HG02759 (cell line): Measurements from ENCODE around the gene LRRC61.
"Not testable (repeated sequence)": the region's sequence is repeated elsewhere in the genome, so short reads cannot be mapped to it uniquely, and the experiment has no call there.

Experiments
- ATAC-seq: cut with Tn5 transposase; IDR thresholded peaks from one replicate; pipeline ENCODE4 v1.9.1; 2021; ENCODE audit warnings: mild to moderate bottlenecking, moderate library complexity; ENCODE audit not compliant: unreplicated experiment

The LRRC61 gene, protein sequence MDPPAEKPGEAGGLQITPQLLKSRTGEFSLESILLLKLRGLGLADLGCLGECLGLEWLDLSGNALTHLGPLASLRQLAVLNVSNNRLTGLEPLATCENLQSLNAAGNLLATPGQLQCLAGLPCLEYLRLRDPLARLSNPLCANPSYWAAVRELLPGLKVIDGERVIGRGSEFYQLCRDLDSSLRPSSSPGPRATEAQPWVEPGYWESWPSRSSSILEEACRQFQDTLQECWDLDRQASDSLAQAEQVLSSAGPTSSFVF

DNA sequence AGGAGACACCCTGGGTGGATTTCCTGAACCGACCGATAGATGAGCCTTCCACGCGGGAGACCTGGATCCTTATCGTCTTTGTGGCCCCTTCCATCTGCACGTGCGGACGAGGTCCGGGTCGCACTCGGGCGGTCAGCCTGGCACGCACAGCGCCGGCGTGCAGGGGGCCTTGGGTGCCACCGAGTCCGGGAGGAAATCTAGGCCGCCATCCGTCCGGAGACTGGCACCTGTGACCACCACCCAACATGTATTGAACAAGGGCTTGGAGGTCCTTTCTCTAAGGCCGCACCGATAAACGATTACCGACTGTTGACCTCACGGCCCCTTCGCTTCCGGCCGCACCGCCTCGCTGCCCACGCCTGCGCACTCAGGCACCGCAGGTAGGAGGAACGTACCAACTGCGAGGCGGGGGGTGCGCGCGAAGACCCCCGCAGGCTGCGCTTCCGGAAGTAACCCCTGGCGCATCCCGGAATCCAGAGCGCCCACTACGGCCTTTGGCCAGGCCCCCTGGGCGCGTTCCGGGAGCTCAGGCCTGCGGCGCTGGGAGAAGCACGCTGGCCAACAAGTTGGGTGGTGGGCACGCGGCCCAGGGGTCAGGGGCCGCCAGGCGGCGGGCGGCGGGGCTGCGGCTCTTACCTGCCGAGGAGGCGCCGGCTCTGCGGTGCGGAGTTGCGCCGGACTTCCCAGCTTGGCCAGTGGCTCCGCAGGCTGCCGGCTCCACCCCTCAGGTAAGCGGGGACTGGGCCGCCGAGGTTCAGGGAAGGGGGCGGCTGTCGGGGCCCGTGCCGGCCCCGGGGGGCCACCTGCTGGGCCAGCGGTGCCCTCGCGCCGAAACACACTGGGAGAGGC is at the start of gene LRRC61, which contains the start of gene ACTR3C:
Gene LRRC61, plus strand, starts transcription at position 523 of the 849 bp plus-strand sequence. CDS start 13,507 bp downstream, outside the sequence.
Gene ACTR3C, minus strand, starts transcription at position 713 of the 849 bp plus-strand sequence. CDS start 28,249 bp downstream, outside the sequence.
- ATAC-seq: peak; percentile 67

DNA sequence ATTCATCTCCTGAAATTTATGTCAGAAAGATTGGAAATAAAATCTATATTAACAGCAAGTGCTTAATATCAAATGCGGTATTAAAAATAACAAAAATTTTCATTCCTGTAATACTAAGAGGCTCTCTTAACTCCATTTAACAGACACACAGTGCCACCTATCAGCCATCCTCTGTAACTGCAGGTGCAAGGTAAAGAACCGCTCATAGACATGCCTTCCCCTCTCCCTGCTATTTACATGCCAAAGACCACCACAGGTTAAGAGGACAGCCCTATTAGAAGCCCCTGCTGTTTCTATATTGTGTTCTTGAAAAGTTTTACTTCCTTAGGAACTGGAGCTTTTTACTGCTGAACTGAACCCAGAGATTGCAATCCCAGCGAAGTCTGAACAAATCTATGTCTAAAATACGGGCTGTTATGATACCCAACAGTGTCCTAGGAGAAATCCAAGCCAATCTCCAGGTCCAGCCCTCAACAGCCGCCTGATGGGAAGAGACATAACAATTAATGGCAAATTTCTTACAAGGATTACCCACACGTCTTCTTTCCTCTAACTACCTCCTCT is 46.9 kb upstream of the LRRC61 start:
- ATAC-seq: not testable (repeated sequence)

DNA sequence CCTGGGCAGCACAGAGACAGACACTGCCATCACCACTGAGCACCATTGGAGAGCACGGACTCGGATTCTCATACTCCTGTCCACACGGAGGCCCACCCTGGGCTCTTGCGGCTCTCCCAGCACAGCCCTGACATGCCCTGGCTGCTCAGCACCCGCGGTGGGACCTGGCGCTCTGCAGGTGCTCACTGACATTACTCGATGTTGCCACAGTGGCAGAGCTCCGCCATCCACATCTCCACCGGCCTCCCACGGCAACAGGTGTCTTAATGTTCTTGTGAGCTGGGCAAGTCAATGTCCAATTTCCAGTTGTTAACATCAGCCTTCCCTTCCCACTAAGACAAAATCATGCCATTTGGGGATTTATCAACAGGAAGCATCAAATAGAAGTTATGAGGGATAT is 44.8 kb upstream of the LRRC61 start:
- not testable (repeated sequence) for ATAC-seq

DNA sequence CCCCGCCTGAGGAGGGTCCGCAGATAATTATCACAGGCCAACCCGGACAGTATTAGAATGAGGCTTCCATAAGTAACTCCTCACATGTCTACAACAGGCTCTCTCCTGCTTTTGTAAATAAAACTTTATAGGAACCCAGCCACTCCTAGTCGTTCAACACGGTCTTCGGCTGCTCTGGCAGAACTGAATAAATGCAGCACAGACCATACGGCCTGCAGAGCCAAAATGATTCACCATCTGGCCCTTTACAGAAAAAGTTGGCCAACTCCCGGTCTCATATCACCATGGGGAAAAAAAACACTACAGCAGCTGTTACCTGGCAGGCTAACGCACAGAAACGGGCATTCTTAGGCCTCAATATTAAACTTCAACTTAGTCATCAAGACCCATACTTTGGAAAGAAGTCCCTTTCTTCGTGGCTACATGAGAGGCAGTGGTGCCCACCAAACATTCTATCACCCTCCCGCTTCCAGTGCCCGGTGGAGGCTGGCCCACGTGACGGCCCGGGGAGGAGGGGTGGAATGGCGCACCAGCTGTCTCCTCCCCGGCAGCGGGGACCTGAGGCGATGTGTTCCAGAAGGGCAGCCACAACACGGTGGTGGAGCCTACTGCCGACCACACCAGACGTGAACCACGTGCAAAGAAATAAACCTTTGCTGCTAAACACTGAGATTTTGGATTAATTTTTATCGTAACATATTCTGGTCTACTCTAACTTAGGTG is 41.3 kb upstream of the LRRC61 start:
- ATAC-seq: not testable (repeated sequence)

DNA sequence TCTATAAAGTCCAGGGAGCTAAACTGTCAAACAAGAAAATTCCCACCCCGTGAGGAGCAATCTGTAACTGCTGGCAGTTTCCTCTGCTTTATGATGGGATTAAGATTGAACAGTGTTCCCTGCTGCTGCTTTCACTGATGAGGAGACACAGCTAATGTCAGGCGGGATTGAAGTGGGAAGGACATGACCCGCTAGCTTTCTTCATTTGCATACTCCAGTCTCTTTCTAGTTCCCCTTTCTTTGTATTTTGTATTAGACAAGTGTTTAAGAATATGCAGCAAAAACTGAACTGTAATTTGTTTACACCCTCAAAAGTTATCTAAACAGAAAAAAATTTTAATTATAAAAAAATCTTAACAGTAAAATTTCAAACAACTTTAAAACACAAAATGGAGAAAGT is 40.0 kb upstream of the LRRC61 start:
- not testable (repeated sequence) for ATAC-seq

DNA sequence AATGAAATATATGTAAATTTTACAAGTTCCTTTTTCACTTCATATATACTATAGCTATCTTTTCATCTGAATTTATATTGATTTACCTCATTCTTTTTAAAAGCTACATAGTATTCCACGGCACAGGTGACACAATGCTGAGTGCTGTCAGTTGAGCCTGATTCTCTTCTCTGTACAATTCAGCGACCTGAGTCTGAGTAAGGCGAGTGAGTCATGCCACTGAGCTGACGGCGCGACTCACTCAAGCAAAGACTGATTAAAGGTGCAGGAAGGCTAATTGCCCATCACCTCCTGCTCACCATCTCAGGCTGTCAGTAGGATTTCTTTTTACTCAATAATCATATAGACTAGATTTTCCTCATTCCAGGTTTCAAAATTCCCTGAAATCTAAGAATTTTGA is 39.5 kb upstream of the LRRC61 start:
- not testable (repeated sequence) for ATAC-seq

DNA sequence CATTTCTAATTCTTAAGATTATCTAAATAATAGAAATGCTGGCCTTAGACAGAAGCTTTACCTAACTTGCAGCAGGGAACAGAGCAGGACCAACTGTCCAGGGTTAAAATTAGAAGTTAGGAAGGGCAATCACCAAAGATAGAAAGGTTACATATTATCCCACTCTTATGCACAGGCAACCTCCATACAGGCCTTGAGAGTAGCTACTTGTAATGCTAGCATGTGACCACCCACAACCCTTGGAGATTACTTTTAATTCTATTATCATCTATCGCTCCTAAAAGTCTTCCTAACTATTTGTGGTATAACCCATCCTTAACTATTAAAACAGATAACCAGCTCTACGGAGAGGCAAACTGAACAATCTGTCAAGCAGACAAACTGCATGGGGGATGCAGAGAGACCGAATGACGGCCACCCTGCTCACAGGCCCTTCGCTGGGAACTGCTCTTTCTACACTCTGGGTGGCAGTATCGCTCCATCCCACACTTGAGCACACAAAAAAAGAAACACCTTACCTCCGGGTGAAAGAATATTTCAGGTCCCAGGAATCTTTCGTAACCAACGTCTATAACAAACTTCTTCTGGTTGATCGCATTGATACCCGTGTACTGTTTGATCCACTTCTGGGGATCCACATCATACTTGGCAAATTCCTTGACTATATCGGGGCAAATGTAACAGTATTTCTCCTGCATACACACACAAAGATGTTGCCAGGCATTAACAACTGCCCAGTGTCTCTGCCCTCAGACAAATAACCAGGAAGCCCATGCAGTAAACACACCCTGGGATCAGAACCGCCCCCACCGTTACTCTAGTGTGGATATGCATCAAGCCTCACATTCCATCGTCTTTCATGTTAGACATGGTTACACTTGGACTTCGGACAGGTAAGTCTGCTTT is 37.1 kb upstream of the LRRC61 start:
- ATAC-seq: peak; percentile 74

DNA sequence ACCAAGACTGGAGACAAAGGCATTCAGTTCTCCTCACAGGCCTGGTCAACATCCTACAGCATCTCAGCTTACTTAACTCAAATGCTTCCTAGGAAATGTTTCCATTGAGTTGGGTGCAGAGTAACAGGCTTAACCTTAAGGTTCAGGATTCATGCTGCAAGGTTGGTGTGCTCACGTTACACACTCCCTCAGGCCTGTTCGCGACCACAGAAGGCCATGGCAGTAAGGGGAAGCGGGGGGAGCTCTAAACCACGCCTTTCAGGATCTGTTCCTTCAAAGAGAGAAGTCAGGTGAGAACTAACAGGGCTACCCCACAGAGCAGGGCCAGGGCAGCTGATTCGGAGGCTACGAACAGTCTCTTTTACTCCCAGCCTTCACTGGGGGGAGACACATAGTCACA is 35.3 kb upstream of the LRRC61 start:
- ATAC-seq: not testable (repeated sequence)

DNA sequence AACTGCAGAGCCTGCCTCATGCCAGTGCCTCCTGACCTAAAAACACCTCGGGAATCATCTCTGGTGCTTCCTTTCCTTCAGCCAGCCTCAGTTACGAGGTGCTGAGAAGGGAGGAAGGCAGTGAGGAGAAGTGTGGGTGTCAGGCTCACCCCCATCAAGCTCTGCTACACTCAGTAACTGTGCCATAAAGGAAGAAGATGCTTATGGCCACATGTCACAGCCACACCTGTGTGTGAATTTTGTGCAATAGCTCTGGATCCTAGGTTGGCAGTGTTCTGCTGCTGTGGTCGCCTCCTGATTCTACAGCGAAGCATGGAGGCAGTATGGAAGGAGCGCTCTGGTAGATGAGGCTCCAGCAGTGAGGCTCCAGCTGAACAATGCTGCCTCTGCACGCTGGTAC is 34.3 kb upstream of the LRRC61 start:
- ATAC-seq: not testable (repeated sequence)

DNA sequence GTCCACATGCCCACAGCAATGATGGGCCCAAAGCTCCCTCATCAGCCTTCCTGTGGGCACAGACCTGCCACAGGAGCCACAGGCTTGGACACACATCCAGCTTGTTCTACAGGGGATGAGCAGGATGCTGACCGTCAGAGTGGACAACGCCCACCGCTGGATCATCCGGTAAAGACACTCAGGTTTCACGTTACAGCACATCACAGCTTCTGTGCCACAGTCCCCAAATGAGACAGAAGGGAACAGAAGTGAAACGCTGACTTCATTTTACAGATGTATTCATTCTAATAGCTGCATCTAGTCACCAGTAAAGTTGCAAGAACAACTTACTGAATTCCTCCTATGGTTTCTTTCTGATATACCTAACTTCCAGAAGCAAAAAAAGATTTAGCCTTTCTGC is 32.8 kb upstream of the LRRC61 start:
- not testable (repeated sequence) for ATAC-seq

DNA sequence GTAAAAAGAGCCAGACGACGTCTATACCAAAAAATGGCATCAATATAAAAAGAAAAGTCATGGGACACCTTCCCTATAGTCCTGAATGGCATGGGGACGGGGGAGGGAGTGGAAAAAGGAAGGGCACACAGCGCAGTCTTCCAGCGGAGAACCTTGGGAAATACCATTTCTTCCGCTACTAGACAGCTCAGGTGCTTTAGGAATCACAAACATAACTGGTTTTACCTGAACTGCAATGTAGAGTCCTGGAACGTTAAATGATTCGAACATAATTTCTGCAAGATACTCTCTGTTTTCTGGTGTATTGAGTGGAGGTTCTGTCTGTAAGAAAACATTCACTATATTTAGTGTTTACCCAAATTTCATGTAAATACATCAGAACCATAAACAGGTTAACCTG is 28.1 kb upstream of the LRRC61 start:
- ATAC-seq: not testable (repeated sequence)

DNA sequence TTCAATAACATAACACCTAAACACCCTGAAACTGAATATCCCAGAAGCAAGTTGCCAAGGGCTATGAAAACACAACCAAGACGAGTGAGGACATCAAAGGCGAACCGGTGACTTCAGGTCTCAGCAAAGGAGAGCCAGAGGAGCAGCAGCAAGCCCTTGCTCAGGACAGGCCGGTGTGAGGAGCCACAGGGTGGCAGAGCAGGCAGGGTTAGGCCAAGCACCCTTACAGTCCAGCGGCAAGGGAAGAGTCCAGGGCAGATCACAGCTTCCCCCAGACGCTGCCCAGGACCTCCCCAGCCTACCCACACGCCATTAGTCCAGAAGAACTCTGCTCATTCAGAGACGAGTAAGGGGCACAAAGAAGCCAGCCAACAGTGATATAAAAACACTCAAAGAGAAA is 27.5 kb upstream of the LRRC61 start:
- ATAC-seq: not testable (repeated sequence)

DNA sequence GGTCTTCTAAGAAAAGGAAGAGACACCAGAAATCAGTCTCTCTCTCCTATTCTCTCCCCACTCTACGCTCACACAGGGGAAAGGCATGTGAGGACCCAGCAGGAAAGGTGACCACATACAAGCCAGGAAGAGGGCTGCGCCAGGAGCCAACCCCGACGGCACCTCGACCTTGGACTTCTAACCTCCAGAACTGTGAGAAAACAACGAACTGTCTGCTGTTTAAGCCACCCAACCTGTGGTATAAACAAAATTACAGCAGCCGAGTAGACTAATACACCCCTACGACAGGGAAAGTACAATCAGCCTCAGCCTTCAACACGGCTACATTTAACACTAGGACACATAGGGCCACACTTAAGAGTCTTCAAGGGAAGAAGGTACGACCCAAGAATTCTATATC is 26.4 kb upstream of the LRRC61 start:
- ATAC-seq: not testable (repeated sequence)

DNA sequence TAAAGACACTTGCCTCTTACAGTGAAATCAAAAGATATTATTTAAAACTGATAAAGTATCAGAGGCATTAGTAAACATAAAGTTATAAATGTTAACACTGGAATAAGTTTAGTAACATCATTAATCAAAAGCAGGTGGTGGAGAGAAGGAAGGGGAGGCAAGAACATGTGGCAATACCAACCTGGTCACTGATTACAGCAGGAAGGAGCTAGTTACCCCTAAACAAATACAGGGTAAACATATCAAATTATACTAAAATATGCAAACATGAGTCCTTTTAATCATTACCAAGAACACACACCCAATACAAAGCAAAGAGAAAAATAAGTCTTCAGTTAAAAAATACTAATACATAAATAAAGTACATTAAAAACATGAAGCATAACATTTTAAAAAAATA is 25.2 kb upstream of the LRRC61 start:
- not testable (repeated sequence) for ATAC-seq

DNA sequence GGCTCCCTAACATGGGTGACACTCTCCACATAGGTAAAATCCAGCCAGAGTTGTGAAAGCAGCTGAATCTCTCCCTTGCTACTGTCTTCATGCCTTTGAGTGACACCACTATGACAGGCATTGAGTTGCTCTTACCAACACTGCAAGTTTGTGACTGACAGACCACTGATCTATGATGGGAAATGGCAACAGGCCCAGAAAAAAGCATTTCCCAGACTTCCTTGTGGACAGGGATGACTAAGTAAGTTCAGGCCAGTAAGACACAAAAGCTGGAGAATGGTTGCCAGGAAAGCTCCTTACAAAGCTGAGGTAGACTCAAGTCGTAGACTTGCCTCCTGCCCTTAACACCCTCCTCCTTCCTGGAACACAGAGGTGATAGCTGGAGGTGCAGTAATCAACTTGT is 20.2 kb upstream of the LRRC61 start:
- not testable (repeated sequence) for ATAC-seq

DNA sequence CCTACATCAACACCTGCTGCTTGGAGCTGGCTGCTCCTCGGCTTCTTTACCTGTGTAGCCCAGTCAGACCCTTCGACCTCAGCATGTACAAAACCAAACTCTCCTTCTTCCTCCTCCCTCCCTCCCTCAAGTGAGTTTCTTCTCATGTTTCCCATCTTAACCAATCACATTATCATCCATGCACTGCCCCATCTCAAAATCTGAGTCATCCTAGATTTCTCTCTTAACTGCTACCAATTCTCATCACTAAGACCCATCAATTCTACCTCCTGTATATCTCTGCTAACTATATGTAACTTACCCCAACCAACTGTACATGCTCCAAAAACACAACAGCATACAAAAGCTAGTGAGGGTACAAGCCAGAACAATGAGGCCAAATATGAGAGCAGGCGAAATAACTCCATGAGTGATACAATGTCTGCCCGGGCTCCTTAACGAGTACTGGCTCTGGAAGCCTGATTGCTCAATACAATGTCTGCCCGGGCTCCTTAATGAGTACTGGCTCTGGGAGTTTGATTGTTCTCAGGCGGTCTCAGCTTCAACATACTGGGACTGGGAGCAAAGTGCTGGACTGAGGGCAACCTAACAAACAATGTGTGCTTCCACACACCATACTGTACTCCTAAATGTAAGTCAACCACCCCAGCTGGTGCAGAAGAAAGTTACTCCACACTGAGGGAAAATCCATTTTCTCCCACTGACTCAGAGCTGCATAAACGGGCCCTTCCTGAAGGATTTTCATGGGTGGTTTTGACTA is 18.5 kb upstream of the LRRC61 start:
- ATAC-seq: not testable (repeated sequence)

DNA sequence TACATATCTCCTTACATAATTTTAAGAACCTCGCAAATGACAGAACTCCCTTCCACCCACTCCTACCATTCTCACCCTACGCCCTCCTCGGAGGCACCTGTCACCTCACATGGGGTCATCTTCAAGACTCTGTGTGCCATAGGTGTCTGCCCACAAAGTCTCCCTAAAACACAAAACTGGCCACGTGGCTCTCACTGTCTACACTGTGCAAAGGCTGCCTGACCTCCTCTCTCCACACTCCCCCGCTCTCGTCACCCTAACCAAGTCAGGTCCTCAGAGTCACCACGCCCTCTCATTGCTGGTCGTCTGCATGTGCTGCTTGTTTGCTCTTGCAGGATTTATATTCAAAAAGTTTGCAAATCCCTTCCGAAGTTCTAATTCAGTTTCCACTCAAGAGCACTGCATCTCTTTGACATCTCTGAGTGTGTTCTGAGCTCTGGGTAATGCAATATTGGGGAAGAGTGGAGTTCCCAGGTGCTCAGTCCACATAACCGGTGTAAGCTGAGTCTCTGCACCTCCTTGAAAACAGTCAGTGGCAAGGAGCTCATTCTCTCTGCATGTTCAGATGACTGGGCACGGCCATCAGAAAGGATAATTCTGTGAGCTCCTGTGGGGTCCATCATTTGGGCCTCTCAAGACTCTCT is 17.8 kb upstream of the LRRC61 start:
- not testable (repeated sequence) for ATAC-seq

DNA sequence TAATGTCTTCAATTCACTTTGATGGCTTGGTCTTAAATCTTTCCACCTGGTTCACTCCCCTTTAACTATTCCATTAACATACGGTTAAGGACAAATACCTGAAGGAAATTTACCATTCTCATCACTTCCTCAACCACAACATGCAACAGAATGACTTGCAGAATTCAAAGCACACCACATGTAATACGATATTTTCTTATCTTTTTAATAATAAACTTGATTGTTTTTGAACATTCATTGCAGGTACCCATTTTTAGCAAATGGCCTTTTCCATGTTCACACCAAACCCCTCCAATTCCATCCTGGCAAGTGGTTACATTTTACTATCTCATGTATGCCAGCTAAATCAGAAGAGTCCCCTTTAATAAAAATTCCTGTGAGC is 17.3 kb upstream of the LRRC61 start:
- ATAC-seq: not testable (repeated sequence)

DNA sequence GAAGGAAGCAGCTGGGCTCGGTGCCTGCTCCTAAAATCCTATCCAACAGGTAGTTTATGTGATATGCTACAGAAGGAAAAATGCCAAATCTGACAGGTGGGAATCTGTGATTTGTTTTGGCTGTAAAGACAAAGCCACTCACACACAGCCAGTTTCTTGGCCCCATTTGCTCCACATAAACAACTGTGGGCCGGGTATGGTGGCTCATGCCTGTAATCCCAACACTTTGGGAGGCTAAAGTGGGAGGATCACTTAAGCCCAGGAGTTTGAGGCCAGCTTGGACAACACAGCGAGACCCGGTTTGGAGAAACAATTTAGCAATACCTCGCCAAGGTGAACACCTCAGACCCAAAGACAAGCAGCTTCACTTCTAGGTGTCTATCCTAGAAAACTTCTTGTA is 16.8 kb upstream of the LRRC61 start:
- not testable (repeated sequence) for ATAC-seq
